ENCODE results near the gene TUBB2A. TPM values are rescaled to one million over a fixed set of nuclear protein-coding genes. Genes with fewer than 3 reads are reported as not detected.

Gene TUBB2A
- total RNA-seq, 1 donor from 2014 or later = 769 TPM

GRCh38 chr6:3147914-3148757 is 9.2 kb downstream of the TUBB2A start:
- Mint-ChIP-seq H3K36me3 (ENCODE audit: unreplicated experiment) (peaks cover 11% of the 10 kb centered on the region), H3K9me3 (ENCODE audit: unreplicated experiment) (peaks cover 10% of the 10 kb centered on the region), H3K4me1 (ENCODE audit: low read depth, unreplicated experiment) (peaks cover 8% of the 10 kb centered on the region), H3K27ac (ENCODE audit: unreplicated experiment) (no peak overlapping the region), H3K4me3 (ENCODE audit: unreplicated experiment) (no peak overlapping the region), H3K27me3 (ENCODE audit: unreplicated experiment) (peaks cover 7% of the 10 kb centered on the region)
- DNase-seq = no peak
- TF ChIP-seq CTCF (IDR thresholded peaks at IDR 0.05; ENCODE audit: partially characterized antibody, unreplicated experiment) = no peak

DNA sequence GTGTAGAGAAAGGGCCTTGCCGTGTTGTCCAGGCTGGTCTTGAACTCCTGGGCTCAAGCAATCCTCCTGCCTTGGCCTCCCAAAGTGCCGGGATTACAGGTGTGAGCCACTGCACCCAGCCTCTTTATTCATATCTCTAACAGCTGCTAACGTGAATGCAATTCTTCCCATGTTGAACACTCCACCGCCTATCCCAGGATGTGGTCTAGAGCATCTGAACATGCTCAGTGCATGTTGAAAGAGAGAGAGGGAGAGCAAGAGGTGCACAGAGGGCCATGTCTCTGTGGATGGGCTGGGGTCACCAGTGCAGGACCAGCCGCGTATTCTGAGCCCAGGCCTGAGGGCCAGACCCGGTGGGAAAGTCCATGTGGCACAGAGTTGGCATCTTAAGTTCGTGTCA is 12.8 kb downstream of the TUBB2A start:
- no peak for DNase-seq
- Mint-ChIP-seq H3K4me3 (ENCODE audit: unreplicated experiment) (no peak overlapping the region), H3K36me3 (ENCODE audit: unreplicated experiment) (peaks cover 9% of the 10 kb centered on the region), H3K27ac (ENCODE audit: unreplicated experiment) (no peak overlapping the region), H3K9me3 (ENCODE audit: unreplicated experiment) (peaks cover 6% of the 10 kb centered on the region), H3K27me3 (ENCODE audit: unreplicated experiment) (peaks cover 7% of the 10 kb centered on the region), H3K4me1 (ENCODE audit: low read depth, unreplicated experiment) (no peaks in the 10 kb centered on the region)
- TF ChIP-seq CTCF (IDR thresholded peaks at IDR 0.05; ENCODE audit: partially characterized antibody, unreplicated experiment) = no peak

GRCh38 chr6:3143158-3143557 is 14.2 kb downstream of the TUBB2A start:
- peaks cover 9% of the 10 kb centered on the region for H3K36me3 Mint-ChIP-seq (ENCODE audit: unreplicated experiment)
- DNase-seq = no peak
- H3K27me3 Mint-ChIP-seq (ENCODE audit: unreplicated experiment) = peaks cover 7% of the 10 kb centered on the region
- H3K4me1 Mint-ChIP-seq (ENCODE audit: low read depth, unreplicated experiment) = no peaks in the 10 kb centered on the region
- no peak for TF ChIP-seq CTCF (IDR thresholded peaks at IDR 0.05; ENCODE audit: partially characterized antibody, unreplicated experiment)
- no peak overlapping the region for H3K27ac Mint-ChIP-seq (ENCODE audit: unreplicated experiment)
- H3K9me3 Mint-ChIP-seq (ENCODE audit: unreplicated experiment) = peaks cover 6% of the 10 kb centered on the region
- no peak overlapping the region for H3K4me3 Mint-ChIP-seq (ENCODE audit: unreplicated experiment)

- H3K4me3 Mint-ChIP-seq (ENCODE audit: unreplicated experiment) = no peak overlapping the region
- no peak for TF ChIP-seq CTCF (IDR thresholded peaks at IDR 0.05; ENCODE audit: partially characterized antibody, unreplicated experiment)
- no peaks in the 10 kb centered on the region for H3K4me1 Mint-ChIP-seq (ENCODE audit: low read depth, unreplicated experiment)
- peaks cover 6% of the 10 kb centered on the region for H3K27me3 Mint-ChIP-seq (ENCODE audit: unreplicated experiment)
- no peak overlapping the region for H3K27ac Mint-ChIP-seq (ENCODE audit: unreplicated experiment)
- peaks cover 6% of the 10 kb centered on the region for H3K9me3 Mint-ChIP-seq (ENCODE audit: unreplicated experiment)
- peaks cover 7% of the 10 kb centered on the region for H3K36me3 Mint-ChIP-seq (ENCODE audit: unreplicated experiment)
- DNase-seq = no peak
Measured at GRCh38 chr6:3142536-3142935, 14.8 kb downstream of the TUBB2A start.

GRCh38 chr6:3140201-3140600 is 17.1 kb downstream of the TUBB2A start:
- peaks cover 7% of the 10 kb centered on the region for H3K36me3 Mint-ChIP-seq (ENCODE audit: unreplicated experiment)
- H3K27ac Mint-ChIP-seq (ENCODE audit: unreplicated experiment) = no peak overlapping the region
- no peaks in the 10 kb centered on the region for H3K9me3 Mint-ChIP-seq (ENCODE audit: unreplicated experiment)
- H3K27me3 Mint-ChIP-seq (ENCODE audit: unreplicated experiment) = peaks cover 6% of the 10 kb centered on the region
- TF ChIP-seq CTCF (IDR thresholded peaks at IDR 0.05; ENCODE audit: partially characterized antibody, unreplicated experiment) = no peak
- H3K4me1 Mint-ChIP-seq (ENCODE audit: low read depth, unreplicated experiment) = no peaks in the 10 kb centered on the region
- DNase-seq = no peak
- H3K4me3 Mint-ChIP-seq (ENCODE audit: unreplicated experiment) = no peak overlapping the region

All from glutamatergic neuron (in vitro differentiated cells).